GM23248 (cell line): ENCODE results near the gene GIT1.

Experiments
- EZH2 ChIP-seq: fragments of 200-600 bp; sonication (generic); IDR thresholded peaks from 2 replicates; pipeline ENCODE4 v1.6.1; 2018; ENCODE audit warnings: antibody characterized with exemption, mild to moderate bottlenecking; ENCODE audit not compliant: insufficient read depth, poor library complexity, severe bottlenecking
- EZH2phosphoT487 ChIP-seq: fragments of 200-600 bp; sonication (generic); IDR thresholded peaks from 2 replicates; pipeline ENCODE4 v1.6.1; 2018; ENCODE audit warnings: antibody characterized with exemption, moderate library complexity, mild to moderate bottlenecking, low read depth; ENCODE audit not compliant: insufficient read depth

DNA sequence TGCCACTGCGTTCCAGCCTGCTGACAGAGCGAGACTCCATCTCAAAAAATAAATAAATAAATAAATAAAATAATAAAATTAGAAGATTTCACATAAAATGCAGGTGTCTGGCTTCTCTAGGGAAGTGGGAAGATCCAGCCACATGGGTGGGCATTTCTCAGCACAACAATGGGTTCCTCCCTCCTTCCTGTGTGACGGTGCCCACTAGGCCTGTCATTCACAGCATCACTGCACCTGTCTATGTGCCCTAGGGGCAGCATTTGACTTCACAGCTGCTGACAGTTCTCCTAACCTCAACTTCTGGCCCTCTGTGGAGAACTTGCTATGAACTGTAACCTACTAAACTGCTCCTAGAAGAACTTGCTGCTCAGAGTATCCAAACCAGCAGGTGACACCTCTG lies 25.6 kb downstream of the GIT1 start:
- TF ChIP-seq EZH2 (no peak), EZH2phosphoT487 (no peak)
